Measurements from ENCODE around the gene RBM27. TPM values are rescaled to one million over a fixed set of nuclear protein-coding genes. Genes with fewer than 3 reads are reported as not detected.
A peak's percentile ranks its signal among the peaks of the same experiment; 100 is the strongest.

Gene RBM27
- total RNA-seq, 4 donors from 2014 or later, result 13.4 to 15.4 (median 13.9) TPM

DNA sequence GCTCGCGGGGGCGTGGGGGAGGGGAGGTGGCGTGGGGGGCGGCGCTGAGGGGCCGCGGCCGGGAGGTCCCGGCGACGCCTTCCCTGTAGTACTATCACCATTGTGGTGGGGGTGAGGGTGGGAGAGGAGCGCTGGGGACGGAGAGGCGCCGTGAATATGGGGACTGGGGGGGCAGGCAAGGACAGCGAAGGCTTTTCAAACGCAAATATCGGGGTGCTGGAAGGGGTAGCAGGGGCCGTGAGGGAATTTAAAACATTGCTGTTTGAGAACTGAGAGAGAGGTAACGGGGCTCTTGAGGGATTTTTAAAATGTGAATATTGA is 427 bp downstream of the RBM27 start:
- TF ChIP-seq, protein P1, sequence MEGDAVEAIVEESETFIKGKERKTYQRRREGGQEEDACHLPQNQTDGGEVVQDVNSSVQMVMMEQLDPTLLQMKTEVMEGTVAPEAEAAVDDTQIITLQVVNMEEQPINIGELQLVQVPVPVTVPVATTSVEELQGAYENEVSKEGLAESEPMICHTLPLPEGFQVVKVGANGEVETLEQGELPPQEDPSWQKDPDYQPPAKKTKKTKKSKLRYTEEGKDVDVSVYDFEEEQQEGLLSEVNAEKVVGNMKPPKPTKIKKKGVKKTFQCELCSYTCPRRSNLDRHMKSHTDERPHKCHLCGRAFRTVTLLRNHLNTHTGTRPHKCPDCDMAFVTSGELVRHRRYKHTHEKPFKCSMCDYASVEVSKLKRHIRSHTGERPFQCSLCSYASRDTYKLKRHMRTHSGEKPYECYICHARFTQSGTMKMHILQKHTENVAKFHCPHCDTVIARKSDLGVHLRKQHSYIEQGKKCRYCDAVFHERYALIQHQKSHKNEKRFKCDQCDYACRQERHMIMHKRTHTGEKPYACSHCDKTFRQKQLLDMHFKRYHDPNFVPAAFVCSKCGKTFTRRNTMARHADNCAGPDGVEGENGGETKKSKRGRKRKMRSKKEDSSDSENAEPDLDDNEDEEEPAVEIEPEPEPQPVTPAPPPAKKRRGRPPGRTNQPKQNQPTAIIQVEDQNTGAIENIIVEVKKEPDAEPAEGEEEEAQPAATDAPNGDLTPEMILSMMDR (IDR thresholded peaks at IDR 0.05 in 4 of 5, conservative IDR thresholded peaks at IDR 0.05 in 1 of 5), result no peak
- TF ChIP-seq POLR2A (IDR thresholded peaks at IDR 0.05), result no peak
- no peaks in the 10 kb centered on the region for H3K27me3 ChIP-seq
- peak overlapping the region; percentile 78 to 94 (median 86) for H3K27ac ChIP-seq
- H3K36me3 ChIP-seq, result no peaks in the 10 kb centered on the region
- peak overlapping the region; percentile 82 to 97 (median 90) for H3K4me3 ChIP-seq
- intact Hi-C loops (cut with DNase I; ENCODE audit: low total_unique reads), result loop anchor here (1.0 kb wide), 1 partner anchor 22 kb away; the partner anchor contains the start of gene LARS1
- no peaks in the 10 kb centered on the region for H3K9me3 ChIP-seq
- peaks cover 37 to 41% of the 10 kb centered on the region in 2 donors for H3K4me1 ChIP-seq
- in situ Hi-C loops (cut with MboI; ENCODE audit: low sequenced_read_pairs in 4 of 4), result no loop called here
- ATAC-seq (peak; percentile 13 to 15), DNase-seq (no peak)

DNA sequence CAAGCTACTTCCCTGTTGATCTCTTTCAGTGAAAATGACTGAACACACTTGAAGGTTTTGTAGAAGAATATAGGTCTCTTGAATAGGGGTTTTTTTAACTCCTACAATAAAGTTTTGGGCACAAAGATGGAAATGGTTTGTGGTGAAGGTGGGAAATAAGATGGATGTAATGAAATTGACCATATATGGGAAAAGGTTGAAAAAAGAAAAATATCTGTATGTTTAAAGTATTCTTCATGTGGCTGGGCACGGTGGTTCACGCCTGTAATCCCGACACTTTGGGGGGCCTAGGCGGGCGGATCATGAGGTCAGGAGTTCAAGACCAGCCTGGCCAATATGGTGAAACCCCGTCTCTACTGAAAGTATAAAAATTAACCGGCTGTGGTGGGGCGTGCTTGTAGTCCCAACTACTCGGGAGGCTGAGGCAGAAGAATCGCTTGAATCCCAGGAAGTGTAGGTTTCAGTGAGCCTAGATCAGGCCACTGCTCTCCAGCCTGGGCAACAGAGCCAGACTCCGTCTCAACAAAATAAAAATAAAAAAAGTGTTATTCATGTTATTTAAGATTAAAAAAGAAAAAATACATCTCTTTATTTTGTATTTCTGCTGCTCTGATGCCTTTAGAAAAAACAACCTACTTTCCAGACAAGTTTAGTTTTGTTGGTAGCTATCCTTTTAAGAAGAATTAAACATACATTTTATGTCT is 2.2 kb downstream of the RBM27 start:
- Histone ChIP-seq H3K4me1 (peaks cover 51 to 58% of the 10 kb centered on the region in 2 donors), H3K9me3 (no peaks in the 10 kb centered on the region), H3K4me3 (no peak overlapping the region), H3K27ac (peak overlapping the region in 2 of 4 donors; percentile 18), H3K36me3 (no peaks in the 10 kb centered on the region), H3K27me3 (no peaks in the 10 kb centered on the region)
- DNase-seq (no peak), ATAC-seq (no peak)
- intact Hi-C loops (cut with DNase I; ENCODE audit: low total_unique reads) (no loop called here), in situ Hi-C loops (cut with MboI; ENCODE audit: low sequenced_read_pairs in 4 of 4) (no loop called here)
- TF ChIP-seq, protein P1 (IDR thresholded peaks at IDR 0.05 in 4 of 5, conservative IDR thresholded peaks at IDR 0.05 in 1 of 5), result no peak
- no peak for TF ChIP-seq POLR2A (IDR thresholded peaks at IDR 0.05)

DNA sequence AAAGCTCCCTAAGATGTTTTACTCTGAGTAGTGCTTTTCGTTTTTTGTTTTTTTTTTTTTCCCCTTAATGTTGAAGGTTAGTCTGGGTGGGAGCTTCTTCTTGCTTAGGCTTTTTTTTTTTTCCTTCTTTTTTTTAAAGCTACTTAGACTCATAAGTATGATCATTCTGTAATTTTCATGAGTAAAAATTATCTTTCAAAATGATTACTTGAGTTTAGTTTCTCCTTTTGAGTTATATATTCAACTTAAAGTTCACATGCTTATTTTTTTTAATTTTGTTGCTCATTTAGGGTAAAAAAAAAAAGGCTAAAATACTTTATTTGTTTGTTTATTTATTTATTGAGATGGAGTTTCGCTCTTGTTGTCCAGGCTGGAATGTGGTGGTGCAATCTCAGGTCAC is 2.9 kb downstream of the RBM27 start:
- peaks cover 51 to 58% of the 10 kb centered on the region in 2 donors for H3K4me1 ChIP-seq
- no peak for ATAC-seq

DNA sequence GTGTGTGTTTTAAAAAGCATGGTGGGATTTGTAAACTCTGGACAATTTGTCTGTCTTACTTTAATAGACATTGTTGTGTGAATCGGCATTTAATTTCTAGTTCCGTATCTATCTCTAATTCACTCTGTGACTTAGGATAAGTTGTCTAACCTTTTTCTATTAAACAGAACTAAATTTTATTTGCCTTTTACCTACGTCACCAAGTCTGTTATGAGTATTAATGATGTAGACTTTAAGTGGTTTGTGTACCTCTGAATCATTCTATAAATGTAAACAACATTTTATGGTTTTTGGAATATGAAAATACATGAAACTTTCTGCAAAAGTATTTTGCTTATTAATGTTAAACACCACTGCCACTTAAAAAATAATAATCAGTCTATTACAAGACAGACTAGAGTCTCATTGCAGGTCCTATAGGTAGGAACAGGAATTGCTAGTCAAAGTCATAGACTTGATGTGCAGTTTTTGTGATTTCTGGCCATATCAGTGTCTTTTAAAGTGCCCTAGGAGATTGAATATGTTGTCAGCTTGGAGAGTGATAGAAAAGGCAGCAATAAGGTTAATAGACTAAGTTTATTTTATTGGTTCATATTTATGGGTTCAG is 5.6 kb downstream of the RBM27 start:
- DNase-seq (no peak), ATAC-seq (no peak)
- Histone ChIP-seq H3K4me1 (peaks cover 56 to 60% of the 10 kb centered on the region in 2 donors), H3K9me3 (no peaks in the 10 kb centered on the region), H3K4me3 (no peak overlapping the region), H3K36me3 (no peaks in the 10 kb centered on the region), H3K27me3 (no peaks in the 10 kb centered on the region), H3K27ac (peak overlapping the region in 1 of 4 donors; percentile 30)
- intact Hi-C loops (cut with DNase I; ENCODE audit: low total_unique reads) (no loop called here), in situ Hi-C loops (cut with MboI; ENCODE audit: low sequenced_read_pairs in 4 of 4) (no loop called here)
- TF ChIP-seq, protein P1 (IDR thresholded peaks at IDR 0.05 in 4 of 5, conservative IDR thresholded peaks at IDR 0.05 in 1 of 5), result peak in 1 of 5 experiments; percentile 27
- no peak for TF ChIP-seq POLR2A (IDR thresholded peaks at IDR 0.05)

More for the DNA sequence above, 2.9 kb downstream of the RBM27 start:
- Histone ChIP-seq H3K9me3 (no peaks in the 10 kb centered on the region), H3K4me3 (no peak overlapping the region), H3K36me3 (no peaks in the 10 kb centered on the region), H3K27me3 (no peaks in the 10 kb centered on the region), H3K27ac (peak overlapping the region in 2 of 4 donors; percentile 18)
- TF ChIP-seq, protein P1 (IDR thresholded peaks at IDR 0.05 in 4 of 5, conservative IDR thresholded peaks at IDR 0.05 in 1 of 5), result no peak
- no peak for TF ChIP-seq POLR2A (IDR thresholded peaks at IDR 0.05)
- in situ Hi-C loops (cut with MboI; ENCODE audit: low sequenced_read_pairs in 4 of 4) (no loop called here), intact Hi-C loops (cut with DNase I; ENCODE audit: low total_unique reads) (no loop called here)
- no peak for DNase-seq

Measured in gastrocnemius medialis (tissue), 4 donors.